Measurements from ENCODE around the gene PLEKHJ1.

Gene PLEKHJ1

GRCh38 chr19:2268480-2268830 lies 32.3 kb upstream of the PLEKHJ1 start:
- FAIRE-seq (no peak), DNase-seq (ENCODE audit: insufficient read length) (no peak)
- TF ChIP-seq POLR2A (IDR thresholded peaks at IDR 0.05; ENCODE audit: low read depth, low read length) (no peak), TAF1 (IDR thresholded peaks at IDR 0.05; ENCODE audit: borderline replicate concordance, low read depth, low read length) (no peak), POLR2AphosphoS5 (IDR thresholded peaks at IDR 0.05; ENCODE audit: low read depth, low read length) (no peak)

DNA sequence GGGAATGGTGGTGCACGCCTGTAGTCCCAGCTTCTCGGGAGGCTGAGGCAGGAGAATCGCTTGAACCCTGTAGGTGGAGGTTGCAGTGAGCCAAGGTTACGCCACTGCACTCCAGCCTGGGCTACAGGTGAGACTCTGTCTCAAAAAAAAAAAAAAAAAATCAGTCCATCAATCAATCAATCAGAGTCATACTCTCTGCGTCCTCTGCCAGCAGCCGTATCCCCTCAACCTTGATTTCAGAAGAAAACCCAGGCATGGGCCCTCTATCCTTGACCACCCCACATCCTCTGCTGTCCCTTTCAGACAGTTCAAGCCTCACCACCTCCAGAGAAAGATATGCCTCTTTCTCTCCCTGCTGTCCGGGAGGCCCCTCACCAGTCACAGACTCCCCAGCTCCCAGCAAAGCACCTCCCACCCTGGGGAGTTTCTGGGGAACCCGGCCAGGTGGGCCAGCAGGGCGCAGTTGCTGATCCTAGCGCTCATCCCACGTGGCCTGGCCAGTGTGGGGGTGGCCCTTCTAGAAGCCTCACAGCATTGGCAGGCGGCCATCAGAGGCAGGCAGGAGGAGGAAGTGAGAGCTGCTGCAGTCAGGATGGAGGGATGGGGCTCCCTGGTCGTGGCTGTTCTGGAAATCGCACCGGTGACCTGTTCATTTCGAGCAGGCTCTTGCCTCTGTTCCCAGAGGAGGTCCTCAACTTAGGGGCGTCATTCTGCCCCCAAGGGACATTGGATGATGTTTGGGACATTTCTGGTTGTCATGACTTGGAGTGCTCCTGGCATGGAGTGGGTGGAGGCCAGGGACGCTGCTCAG lies 30.3 kb upstream of the PLEKHJ1 start:
- DNase-seq (ENCODE audit: insufficient read length) (no peak), FAIRE-seq (peak; percentile 97)
- TF ChIP-seq POLR2A (IDR thresholded peaks at IDR 0.05; ENCODE audit: low read depth, low read length) (peak; percentile 44; the same call in 1 of the 2 replicates), POLR2AphosphoS5 (IDR thresholded peaks at IDR 0.05; ENCODE audit: low read depth, low read length) (0 out of 2 replicates have a peak, but pooled peaks have one; percentile 37), TAF1 (IDR thresholded peaks at IDR 0.05; ENCODE audit: borderline replicate concordance, low read depth, low read length) (no peak)

GRCh38 chr19:2261438-2262172 lies 25.5 kb upstream of the PLEKHJ1 start:
- TF ChIP-seq POLR2A (IDR thresholded peaks at IDR 0.05; ENCODE audit: low read depth, low read length) (no peak), POLR2AphosphoS5 (IDR thresholded peaks at IDR 0.05; ENCODE audit: low read depth, low read length) (no peak), TAF1 (IDR thresholded peaks at IDR 0.05; ENCODE audit: borderline replicate concordance, low read depth, low read length) (no peak)
- DNase-seq (ENCODE audit: insufficient read length): no peak
- FAIRE-seq: no peak

DNA sequence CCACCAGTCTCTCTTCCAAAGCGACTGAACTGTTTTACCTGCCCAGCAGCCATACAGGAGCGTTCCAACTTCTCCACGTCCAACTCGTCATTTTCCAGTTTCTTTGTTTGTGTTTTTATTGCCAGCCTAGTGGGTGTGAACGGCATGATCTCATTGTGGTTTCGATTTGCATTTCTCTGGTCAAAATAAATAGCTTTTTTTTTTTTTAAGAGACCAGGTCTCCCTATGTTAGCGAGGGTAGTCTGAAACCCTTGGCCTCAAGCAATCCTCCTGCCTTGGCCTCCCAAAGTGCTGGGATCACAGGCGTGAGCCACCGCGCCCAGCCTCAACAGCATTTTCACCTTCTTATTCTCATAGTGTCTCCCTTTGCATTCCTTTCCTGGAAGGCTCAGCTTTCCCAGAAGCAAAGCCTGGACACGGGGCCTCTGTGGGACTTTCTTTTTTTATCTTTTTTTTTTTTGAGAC lies 24.2 kb upstream of the PLEKHJ1 start:
- DNase-seq (ENCODE audit: insufficient read length) (no peak), FAIRE-seq (peak; percentile 54)
- TF ChIP-seq POLR2A (IDR thresholded peaks at IDR 0.05; ENCODE audit: low read depth, low read length) (no peak), TAF1 (IDR thresholded peaks at IDR 0.05; ENCODE audit: borderline replicate concordance, low read depth, low read length) (no peak), POLR2AphosphoS5 (IDR thresholded peaks at IDR 0.05; ENCODE audit: low read depth, low read length) (no peak)

GRCh38 chr19:2259336-2259735 lies 23.2 kb upstream of the PLEKHJ1 start:
- FAIRE-seq (no peak), DNase-seq (ENCODE audit: insufficient read length) (no peak)
- no peak for TF ChIP-seq POLR2AphosphoS5 (IDR thresholded peaks at IDR 0.05; ENCODE audit: low read depth, low read length)
- no peak for TF ChIP-seq TAF1 (IDR thresholded peaks at IDR 0.05; ENCODE audit: borderline replicate concordance, low read depth, low read length)
- TF ChIP-seq POLR2A (IDR thresholded peaks at IDR 0.05; ENCODE audit: low read depth, low read length): no peak

DNA sequence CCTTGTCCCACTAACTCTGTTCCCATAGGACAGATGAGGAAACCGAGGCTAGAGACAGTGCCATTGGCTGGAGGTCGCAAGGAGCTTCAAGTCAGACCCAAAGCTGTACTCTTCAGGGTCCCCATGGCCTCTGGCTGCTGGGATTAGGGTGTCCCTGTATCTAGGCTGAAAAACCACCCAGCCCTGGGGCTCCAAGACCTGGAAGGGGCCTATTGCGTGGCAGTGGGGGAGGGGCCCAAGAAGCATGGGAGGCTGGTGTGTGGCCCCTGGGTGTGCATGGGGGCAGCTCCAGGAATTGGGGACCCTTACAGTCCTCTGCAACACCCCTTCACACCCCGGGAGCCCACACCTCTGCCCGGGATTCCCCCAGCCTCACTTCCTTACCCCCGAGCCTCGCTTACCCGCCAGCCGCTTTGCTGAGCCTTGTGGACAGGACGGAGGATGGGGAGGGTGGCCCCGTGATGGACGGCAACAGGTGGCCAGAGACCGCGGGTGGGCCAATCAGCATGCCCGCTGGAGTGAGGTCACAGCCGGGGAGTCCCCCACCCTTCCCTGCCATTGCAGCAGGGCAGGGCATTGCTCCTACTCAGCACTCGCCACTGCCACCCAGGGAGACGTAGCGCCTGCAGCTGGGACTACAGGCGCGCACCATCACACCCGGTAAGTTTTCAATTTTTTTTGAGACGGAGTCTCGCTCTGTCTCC lies 20.0 kb upstream of the PLEKHJ1 start, which contains the start of gene JSRP1:
TSS of gene JSRP1 (minus strand) at position 436 of the 704 bp plus-strand sequence. CDS start 1,103 bp downstream, outside the sequence.
- TF ChIP-seq POLR2A (IDR thresholded peaks at IDR 0.05; ENCODE audit: low read depth, low read length) (no peak), POLR2AphosphoS5 (IDR thresholded peaks at IDR 0.05; ENCODE audit: low read depth, low read length) (no peak), TAF1 (IDR thresholded peaks at IDR 0.05; ENCODE audit: borderline replicate concordance, low read depth, low read length) (no peak)
- no peak for DNase-seq (ENCODE audit: insufficient read length)
- peak; percentile 67 for FAIRE-seq

- DNase-seq (ENCODE audit: insufficient read length) (no peak), FAIRE-seq (no peak)
- TF ChIP-seq POLR2AphosphoS5 (IDR thresholded peaks at IDR 0.05; ENCODE audit: low read depth, low read length) (no peak), TAF1 (IDR thresholded peaks at IDR 0.05; ENCODE audit: borderline replicate concordance, low read depth, low read length) (no peak), POLR2A (IDR thresholded peaks at IDR 0.05; ENCODE audit: low read depth, low read length) (no peak)
Observed at GRCh38 chr19:2255112-2255845, 19.1 kb upstream of the PLEKHJ1 start.

- no peak for FAIRE-seq
- no peak for TF ChIP-seq POLR2A (IDR thresholded peaks at IDR 0.05; ENCODE audit: low read depth, low read length)
- no peak for TF ChIP-seq TAF1 (IDR thresholded peaks at IDR 0.05; ENCODE audit: borderline replicate concordance, low read depth, low read length)
- TF ChIP-seq POLR2AphosphoS5 (IDR thresholded peaks at IDR 0.05; ENCODE audit: low read depth, low read length): no peak
- no peak for DNase-seq (ENCODE audit: insufficient read length)
Observed at GRCh38 chr19:2254064-2254872, 18.1 kb upstream of the PLEKHJ1 start.

DNA sequence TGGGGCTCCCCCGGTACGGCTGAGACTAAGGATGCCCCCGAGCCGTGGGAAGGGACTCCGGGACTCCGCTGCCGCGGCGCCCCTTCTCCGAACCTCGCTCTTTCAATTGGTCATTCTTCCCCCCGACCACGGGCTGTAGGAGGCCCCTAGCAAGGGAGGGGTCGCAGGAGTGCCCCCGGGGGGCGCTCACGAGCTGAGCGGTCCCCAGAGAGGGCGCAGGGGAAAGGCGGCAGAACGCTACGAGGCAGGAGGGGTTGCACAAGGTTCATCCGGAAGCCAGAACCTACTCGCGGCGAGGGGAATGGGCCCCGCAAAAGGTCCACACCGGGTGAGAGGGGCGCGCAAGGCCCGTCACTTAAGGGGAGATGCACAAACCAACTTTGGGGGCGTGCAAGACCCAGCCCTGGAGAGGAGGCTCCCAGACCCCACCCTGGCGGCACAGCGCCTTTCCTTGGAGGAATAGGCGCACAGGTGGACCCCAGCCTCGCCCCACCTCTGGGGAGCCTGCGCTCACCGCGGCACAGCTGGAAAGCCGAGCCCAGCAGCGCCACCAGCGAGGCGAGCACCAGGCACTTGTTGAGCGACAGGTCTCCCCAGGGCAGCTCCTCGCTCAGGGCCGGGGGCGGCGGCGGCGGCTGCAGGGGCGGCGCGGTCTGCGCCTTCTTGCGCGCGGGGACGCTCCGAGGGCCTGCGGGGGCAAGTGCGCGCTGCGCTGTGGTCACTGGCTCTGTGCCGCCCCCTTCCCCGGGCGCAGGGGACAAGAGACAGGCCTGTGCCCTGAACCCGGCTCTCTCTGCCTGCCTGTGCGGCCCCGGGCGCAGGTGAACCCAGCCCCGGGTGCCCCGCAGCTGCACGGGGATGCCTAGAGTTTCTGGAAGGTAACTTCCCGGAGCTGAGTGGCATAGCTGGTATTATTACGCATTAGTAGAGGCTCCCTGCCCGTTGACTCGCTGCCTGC lies 17.3 kb upstream of the PLEKHJ1 start:
- no peak for DNase-seq (ENCODE audit: insufficient read length)
- FAIRE-seq: no peak

More for the DNA sequence above, 17.3 kb upstream of the PLEKHJ1 start:
- TF ChIP-seq POLR2AphosphoS5 (IDR thresholded peaks at IDR 0.05; ENCODE audit: low read depth, low read length) (no peak), TAF1 (IDR thresholded peaks at IDR 0.05; ENCODE audit: borderline replicate concordance, low read depth, low read length) (no peak), POLR2A (IDR thresholded peaks at IDR 0.05; ENCODE audit: low read depth, low read length) (no peak)
